GM18520 (cell line): ENCODE data around the gene PRG3.
A peak's percentile ranks its signal among the peaks of the same experiment; 100 is the strongest.
"Not testable (repeated sequence)": the region's sequence is repeated elsewhere in the genome, so short reads cannot be mapped to it uniquely, and the experiment has no call there.

ENCODE experiments used
- ATAC-seq: cut with Tn5 transposase; IDR thresholded peaks from one replicate; pipeline ENCODE4 v1.9.1; 2021; ENCODE audit not compliant: unreplicated experiment

The PRG3 gene

GRCh38 chr11:57341250-57341808 lies 39.6 kb downstream of the PRG3 start:
- peak; percentile 64 for ATAC-seq

GRCh38 chr11:57340039-57340615 lies 40.8 kb downstream of the PRG3 start:
- ATAC-seq = no peak

GRCh38 chr11:57339328-57339727 lies 41.6 kb downstream of the PRG3 start:
- no peak for ATAC-seq

- ATAC-seq = no peak
Measured at GRCh38 chr11:57338142-57338541, 42.8 kb downstream of the PRG3 start, which contains the start of gene P2RX3. P2RX3 (plus strand) TSS chr11:57338352; CDS start chr11:57338551, 199 bp downstream.

GRCh38 chr11:57336856-57337255 lies 44.1 kb downstream of the PRG3 start:
- not testable (repeated sequence) for ATAC-seq

GRCh38 chr11:57336111-57336666 lies 44.8 kb downstream of the PRG3 start:
- ATAC-seq = no peak

- peak; percentile 98 for ATAC-seq
Measured at GRCh38 chr11:57335343-57336110, 45.4 kb downstream of the PRG3 start, which contains the start of gene SSRP1. SSRP1 (minus strand) TSS chr11:57335892; CDS start chr11:57335121, 771 bp downstream.

- no peak for ATAC-seq
Measured at GRCh38 chr11:57335023-57335342, 46.0 kb downstream of the PRG3 start.

GRCh38 chr11:57332694-57333440 lies 48.1 kb downstream of the PRG3 start:
- no peak for ATAC-seq

GRCh38 chr11:57331720-57332119 lies 49.2 kb downstream of the PRG3 start:
- ATAC-seq = no peak

- peak; percentile 24 for ATAC-seq
Measured at GRCh38 chr11:57330029-57330428, 50.9 kb downstream of the PRG3 start.

GRCh38 chr11:57327721-57328120 lies 53.2 kb downstream of the PRG3 start:
- ATAC-seq = no peak
